ENCODE data around the gene TOM1L2.

TOM1L2 gene

DNA sequence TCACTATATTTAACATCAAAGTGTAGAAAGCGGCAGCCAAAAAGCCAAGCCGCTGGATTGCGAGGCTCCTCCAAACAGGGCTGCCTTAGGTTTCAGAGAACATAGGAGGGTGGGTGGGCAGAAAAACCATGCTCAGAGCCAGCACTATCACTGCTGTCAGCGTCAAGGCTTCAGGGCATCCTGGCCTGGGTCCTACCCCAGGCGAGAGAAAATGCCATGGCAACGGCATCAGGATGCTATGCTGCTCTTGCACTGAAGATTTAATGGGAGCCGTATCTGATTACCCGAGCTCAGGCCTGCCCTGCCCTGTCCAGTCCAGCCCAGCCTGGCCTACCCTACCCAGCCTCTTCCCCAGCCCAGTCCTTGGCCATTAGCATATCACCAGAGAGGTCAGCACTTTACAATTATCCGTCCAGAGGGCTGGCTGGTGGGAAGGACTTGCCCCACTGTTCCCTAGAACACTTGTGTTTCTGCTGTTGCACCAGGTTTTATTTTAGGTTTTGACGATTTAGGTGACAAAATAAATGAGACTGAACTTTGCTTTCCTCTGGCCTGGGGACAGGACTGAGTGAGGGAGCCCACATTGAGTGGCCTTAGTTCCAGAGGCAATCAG lies 61.1 kb downstream of the TOM1L2 start:
- ATAC-seq (ENCODE audit: insufficient read depth, low read depth) (no peak), DNase-seq (no peak)
- Histone ChIP-seq H3K4me1 (ENCODE audit: insufficient read depth, low read length) (0 out of 2 replicates have a peak, but pooled peaks cover 8% of the 10 kb centered on the region), H2AFZ (ENCODE audit: low read depth, low read length) (no peak overlapping the region), H4K20me1 (ENCODE audit: insufficient read depth, low read length) (no peaks in the 10 kb centered on the region; the same call in 1 of the 2 replicates), H3K9ac (ENCODE audit: low read depth, low read length) (no peak overlapping the region), H3K27ac (ENCODE audit: low read length) (no peak overlapping the region), H3K36me3 (ENCODE audit: insufficient read depth, low read length) (no peaks in the 10 kb centered on the region), H3K9me3 (ENCODE audit: insufficient read depth, low read length, severe bottlenecking) (no peaks in the 10 kb centered on the region), H3K79me2 (ENCODE audit: insufficient read depth, low read length) (no peaks in the 10 kb centered on the region), H3K4me2 (ENCODE audit: insufficient read depth, low read length) (no peak overlapping the region), H3K4me3 (ENCODE audit: low read depth in 1 of 2, low read length in 2 of 2) (no peak overlapping the region), H3K27me3 (ENCODE audit: insufficient read depth, low read length, poor library complexity) (no peaks in the 10 kb centered on the region)
- TF ChIP-seq EZH2 (IDR thresholded peaks at IDR 0.05; ENCODE audit: borderline replicate concordance, low read depth, low read length, severe bottlenecking) = no peak
- TF ChIP-seq, protein P1, sequence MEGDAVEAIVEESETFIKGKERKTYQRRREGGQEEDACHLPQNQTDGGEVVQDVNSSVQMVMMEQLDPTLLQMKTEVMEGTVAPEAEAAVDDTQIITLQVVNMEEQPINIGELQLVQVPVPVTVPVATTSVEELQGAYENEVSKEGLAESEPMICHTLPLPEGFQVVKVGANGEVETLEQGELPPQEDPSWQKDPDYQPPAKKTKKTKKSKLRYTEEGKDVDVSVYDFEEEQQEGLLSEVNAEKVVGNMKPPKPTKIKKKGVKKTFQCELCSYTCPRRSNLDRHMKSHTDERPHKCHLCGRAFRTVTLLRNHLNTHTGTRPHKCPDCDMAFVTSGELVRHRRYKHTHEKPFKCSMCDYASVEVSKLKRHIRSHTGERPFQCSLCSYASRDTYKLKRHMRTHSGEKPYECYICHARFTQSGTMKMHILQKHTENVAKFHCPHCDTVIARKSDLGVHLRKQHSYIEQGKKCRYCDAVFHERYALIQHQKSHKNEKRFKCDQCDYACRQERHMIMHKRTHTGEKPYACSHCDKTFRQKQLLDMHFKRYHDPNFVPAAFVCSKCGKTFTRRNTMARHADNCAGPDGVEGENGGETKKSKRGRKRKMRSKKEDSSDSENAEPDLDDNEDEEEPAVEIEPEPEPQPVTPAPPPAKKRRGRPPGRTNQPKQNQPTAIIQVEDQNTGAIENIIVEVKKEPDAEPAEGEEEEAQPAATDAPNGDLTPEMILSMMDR (IDR thresholded peaks at IDR 0.05; ENCODE audit: borderline replicate concordance, extremely low read depth, low read length, poor library complexity, severe bottlenecking) = no peak

DNA sequence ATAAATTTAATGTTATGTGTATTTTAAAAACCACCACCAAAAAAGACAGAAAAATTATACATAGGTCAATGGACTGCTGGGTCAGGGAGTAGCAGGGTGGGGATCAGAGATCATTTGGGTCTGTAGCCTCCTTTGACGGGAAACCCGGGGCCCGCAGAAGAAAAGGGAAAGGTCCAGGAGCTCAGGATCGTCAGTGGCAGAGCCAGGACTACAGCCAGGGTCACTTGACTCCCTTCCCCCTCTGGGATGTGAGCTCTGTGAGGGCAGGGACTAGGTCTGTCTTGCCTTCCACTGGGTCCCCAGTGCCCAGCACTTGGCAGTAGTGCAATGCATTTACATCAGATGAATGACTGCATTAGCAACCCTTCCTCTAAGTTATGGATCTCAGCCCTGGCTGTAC lies 62.1 kb downstream of the TOM1L2 start:
- Histone ChIP-seq H4K20me1 (ENCODE audit: insufficient read depth, low read length) (no peaks in the 10 kb centered on the region; the same call in 1 of the 2 replicates), H3K4me1 (ENCODE audit: insufficient read depth, low read length) (0 out of 2 replicates have a peak, but pooled peaks cover 8% of the 10 kb centered on the region), H3K27me3 (ENCODE audit: insufficient read depth, low read length, poor library complexity) (no peaks in the 10 kb centered on the region), H2AFZ (ENCODE audit: low read depth, low read length) (no peak overlapping the region), H3K4me3 (ENCODE audit: low read depth in 1 of 2, low read length in 2 of 2) (no peak overlapping the region), H3K4me2 (ENCODE audit: insufficient read depth, low read length) (no peak overlapping the region), H3K9ac (ENCODE audit: low read depth, low read length) (no peak overlapping the region), H3K9me3 (ENCODE audit: insufficient read depth, low read length, severe bottlenecking) (no peaks in the 10 kb centered on the region), H3K27ac (ENCODE audit: low read length) (no peak overlapping the region), H3K36me3 (ENCODE audit: insufficient read depth, low read length) (no peaks in the 10 kb centered on the region), H3K79me2 (ENCODE audit: insufficient read depth, low read length) (no peaks in the 10 kb centered on the region)
- ATAC-seq (ENCODE audit: insufficient read depth, low read depth) (no peak), DNase-seq (no peak)
- TF ChIP-seq, protein P1 (IDR thresholded peaks at IDR 0.05; ENCODE audit: borderline replicate concordance, extremely low read depth, low read length, poor library complexity, severe bottlenecking) = no peak
- TF ChIP-seq EZH2 (IDR thresholded peaks at IDR 0.05; ENCODE audit: borderline replicate concordance, low read depth, low read length, severe bottlenecking) = no peak

DNA sequence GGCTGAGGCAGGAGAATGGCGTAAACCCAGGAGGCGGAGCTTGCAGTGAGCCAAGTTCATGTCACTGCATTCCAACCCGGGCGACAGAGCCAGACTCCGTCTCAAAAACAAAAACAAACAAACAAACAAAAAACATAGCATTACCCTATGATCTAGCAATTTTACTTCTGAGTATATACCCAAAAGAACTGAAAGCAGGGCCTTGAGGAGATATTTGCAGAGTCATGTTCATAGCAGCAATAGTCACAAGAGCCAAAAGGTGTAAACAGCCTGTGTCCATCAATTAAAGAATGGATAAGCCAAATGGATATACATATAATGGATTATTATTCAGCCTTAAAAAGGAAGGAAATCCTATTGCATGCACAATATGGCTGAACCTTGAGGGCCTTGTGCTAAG lies 63.1 kb downstream of the TOM1L2 start:
- H3K9ac ChIP-seq (ENCODE audit: low read depth, low read length) = no peak overlapping the region
- ATAC-seq (ENCODE audit: insufficient read depth, low read depth) (no peak), DNase-seq (no peak)
- no peak overlapping the region for H3K4me3 ChIP-seq (ENCODE audit: low read depth in 1 of 2, low read length in 2 of 2)
- no peaks in the 10 kb centered on the region for H3K27me3 ChIP-seq (ENCODE audit: insufficient read depth, low read length, poor library complexity)
- no peak overlapping the region for H3K27ac ChIP-seq (ENCODE audit: low read length)
- no peak overlapping the region for H2AFZ ChIP-seq (ENCODE audit: low read depth, low read length)
- TF ChIP-seq, protein P1 (IDR thresholded peaks at IDR 0.05; ENCODE audit: borderline replicate concordance, extremely low read depth, low read length, poor library complexity, severe bottlenecking) = no peak
- TF ChIP-seq EZH2 (IDR thresholded peaks at IDR 0.05; ENCODE audit: borderline replicate concordance, low read depth, low read length, severe bottlenecking) = no peak
- no peak overlapping the region for H3K4me2 ChIP-seq (ENCODE audit: insufficient read depth, low read length)
- 0 out of 2 replicates have a peak, but pooled peaks cover 3% of the 10 kb centered on the region for H3K4me1 ChIP-seq (ENCODE audit: insufficient read depth, low read length)
- H4K20me1 ChIP-seq (ENCODE audit: insufficient read depth, low read length) = no peaks in the 10 kb centered on the region
- H3K9me3 ChIP-seq (ENCODE audit: insufficient read depth, low read length, severe bottlenecking) = no peaks in the 10 kb centered on the region
- no peaks in the 10 kb centered on the region for H3K36me3 ChIP-seq (ENCODE audit: insufficient read depth, low read length)
- H3K79me2 ChIP-seq (ENCODE audit: insufficient read depth, low read length) = no peaks in the 10 kb centered on the region
